Skeletal muscle satellite cell (primary cell): ENCODE measurements around the gene L3MBTL1.
"Not testable (repeated sequence)": the region's sequence is repeated elsewhere in the genome, so short reads cannot be mapped to it uniquely, and the experiment has no call there.

Experiments used
- H3K27me3 ChIP-seq: 2 replicates; pipeline ENCODE4 v1.7.0; 2013; ENCODE audit warnings: low read length; ENCODE audit not compliant: control insufficient read depth, insufficient read depth
- H3K36me3 ChIP-seq: 2 replicates; pipeline ENCODE4 v1.7.0; 2013; ENCODE audit warnings: mild to moderate bottlenecking, control low read depth, low read length; ENCODE audit not compliant: insufficient read depth
- H3K4me1 ChIP-seq: 2 replicates; pipeline ENCODE4 v1.7.0; 2013; ENCODE audit warnings: low read length; ENCODE audit not compliant: control insufficient read depth, insufficient read depth
- H3K4me2 ChIP-seq: 2 replicates; pipeline ENCODE4 v1.7.0; 2013; ENCODE audit warnings: mild to moderate bottlenecking, low read length
- H3K4me3 ChIP-seq: 2 replicates; pipeline ENCODE4 v1.7.0; 2013; ENCODE audit warnings: low read length
- H3K9ac ChIP-seq: 2 replicates; pipeline ENCODE4 v1.7.0; 2013; ENCODE audit warnings: mild to moderate bottlenecking, low read depth, low read length, moderate library complexity
- H3K9me3 ChIP-seq: replicated peaks from 2 replicates; pipeline ENCODE4 v1.7.0; 2013; ENCODE audit warnings: mild to moderate bottlenecking, control low read depth, low read length

L3MBTL1 gene

GRCh38 chr20:43465625-43465943, 41.9 kb upstream of the L3MBTL1 start:
- Histone ChIP-seq H3K4me2 (no peak overlapping the region), H3K4me1 (no peaks in the 10 kb centered on the region), H3K27me3 (no peaks in the 10 kb centered on the region), H3K4me3 (no peak overlapping the region), H3K36me3 (peaks cover 73% of the 10 kb centered on the region), H3K9ac (no peak overlapping the region), H3K9me3 (no peaks in the 10 kb centered on the region)

GRCh38 chr20:43467589-43467988, 39.9 kb upstream of the L3MBTL1 start:
- Histone ChIP-seq H3K4me1 (no peaks in the 10 kb centered on the region), H3K4me2 (no peak overlapping the region), H3K27me3 (no peaks in the 10 kb centered on the region), H3K9me3 (no peaks in the 10 kb centered on the region), H3K4me3 (no peak overlapping the region), H3K36me3 (peaks cover 54% of the 10 kb centered on the region), H3K9ac (no peak overlapping the region)

- no peak overlapping the region for H3K4me3 ChIP-seq
Measured at GRCh38 chr20:43472671-43473380, 34.7 kb upstream of the L3MBTL1 start.

GRCh38 chr20:43473381-43473704, 34.2 kb upstream of the L3MBTL1 start:
- Histone ChIP-seq H3K9me3 (no peaks in the 10 kb centered on the region), H3K4me1 (no peaks in the 10 kb centered on the region), H3K27me3 (peaks cover 6% of the 10 kb centered on the region), H3K36me3 (peaks cover 4% of the 10 kb centered on the region), H3K4me3 (no peak overlapping the region), H3K4me2 (no peak overlapping the region), H3K9ac (no peak overlapping the region)

More at GRCh38 chr20:43472671-43473380, 34.7 kb upstream of the L3MBTL1 start:
- Histone ChIP-seq H3K4me1 (no peaks in the 10 kb centered on the region), H3K27me3 (peaks cover 2% of the 10 kb centered on the region), H3K36me3 (peaks cover 4% of the 10 kb centered on the region), H3K9me3 (no peaks in the 10 kb centered on the region), H3K9ac (no peak overlapping the region), H3K4me2 (no peak overlapping the region)

- Histone ChIP-seq H3K27me3 (peaks cover 6% of the 10 kb centered on the region), H3K4me2 (no peak overlapping the region), H3K4me1 (no peaks in the 10 kb centered on the region), H3K4me3 (no peak overlapping the region), H3K9ac (no peak overlapping the region), H3K36me3 (no peaks in the 10 kb centered on the region), H3K9me3 (no peaks in the 10 kb centered on the region)
Measured at GRCh38 chr20:43477193-43477592, 30.3 kb upstream of the L3MBTL1 start.

- Histone ChIP-seq H3K27me3 (peaks cover 6% of the 10 kb centered on the region), H3K4me1 (no peaks in the 10 kb centered on the region), H3K36me3 (no peaks in the 10 kb centered on the region), H3K4me2 (no peak overlapping the region), H3K4me3 (no peak overlapping the region), H3K9ac (no peak overlapping the region), H3K9me3 (no peaks in the 10 kb centered on the region)
Measured at GRCh38 chr20:43477619-43478018, 29.9 kb upstream of the L3MBTL1 start.

GRCh38 chr20:43490038-43490437, 17.5 kb upstream of the L3MBTL1 start:
- no peak overlapping the region for H3K4me3 ChIP-seq
- H3K9ac ChIP-seq, result no peak overlapping the region
- no peaks in the 10 kb centered on the region for H3K9me3 ChIP-seq
- H3K4me1 ChIP-seq, result no peaks in the 10 kb centered on the region
- H3K4me2 ChIP-seq, result no peak overlapping the region
- no peaks in the 10 kb centered on the region for H3K36me3 ChIP-seq
- peaks cover 11% of the 10 kb centered on the region for H3K27me3 ChIP-seq

GRCh38 chr20:43492101-43492500, 15.4 kb upstream of the L3MBTL1 start:
- Histone ChIP-seq H3K9me3 (no peaks in the 10 kb centered on the region), H3K27me3 (peaks cover 11% of the 10 kb centered on the region), H3K4me2 (no peak overlapping the region), H3K4me1 (no peaks in the 10 kb centered on the region), H3K36me3 (no peaks in the 10 kb centered on the region), H3K9ac (no peak overlapping the region), H3K4me3 (no peak overlapping the region)

- Histone ChIP-seq H3K9me3 (no peaks in the 10 kb centered on the region), H3K4me3 (no peak overlapping the region), H3K36me3 (no peaks in the 10 kb centered on the region), H3K27me3 (peaks cover 7% of the 10 kb centered on the region), H3K9ac (no peak overlapping the region), H3K4me2 (no peak overlapping the region), H3K4me1 (no peaks in the 10 kb centered on the region)
Measured at GRCh38 chr20:43495388-43495787, 12.1 kb upstream of the L3MBTL1 start.

GRCh38 chr20:43502021-43502420, 5.5 kb upstream of the L3MBTL1 start:
- peaks cover 24% of the 10 kb centered on the region for H3K27me3 ChIP-seq
- not testable (repeated sequence) for H3K9ac ChIP-seq, H3K4me1 ChIP-seq, H3K9me3 ChIP-seq, H3K4me3 ChIP-seq, H3K36me3 ChIP-seq, H3K4me2 ChIP-seq

- Histone ChIP-seq H3K36me3 (no peaks in the 10 kb centered on the region), H3K4me2 (no peak overlapping the region), H3K9ac (no peak overlapping the region), H3K27me3 (peaks cover 39% of the 10 kb centered on the region), H3K4me3 (no peak overlapping the region), H3K9me3 (no peaks in the 10 kb centered on the region), H3K4me1 (peaks cover 8% of the 10 kb centered on the region)
Measured at GRCh38 chr20:43506238-43506637, 1.3 kb upstream of the L3MBTL1 start.

GRCh38 chr20:43508106-43508505, 609 bp downstream of the L3MBTL1 start:
- H3K9me3 ChIP-seq, result no peaks in the 10 kb centered on the region
- peak overlapping the region; percentile 78 for H3K4me3 ChIP-seq
- H3K4me2 ChIP-seq, result peak overlapping the region; percentile 85
- peaks cover 8% of the 10 kb centered on the region for H3K4me1 ChIP-seq
- H3K36me3 ChIP-seq, result no peaks in the 10 kb centered on the region
- peaks cover 39% of the 10 kb centered on the region for H3K27me3 ChIP-seq
- peak overlapping the region; percentile 59 for H3K9ac ChIP-seq
